Mesenchymal stem cell (in vitro differentiated cells and primary cell): Measurements from ENCODE around the gene SRSF1.

Experiments
- DNase-seq: peaks from one replicate; pipeline ENCODE4 v3.0.0-alpha.2; 2013
- H2AFZ ChIP-seq: one replicate; pipeline ENCODE4 v1.6.1; 2013; ENCODE audit warnings: low read depth, mild to moderate bottlenecking, control low read depth, inconsistent platforms, low read length, moderate library complexity
- H2AK5ac ChIP-seq: 2 replicates; pipeline ENCODE4 v1.6.1; 2013; ENCODE audit warnings: low read length, moderate library complexity, mild to moderate bottlenecking, inconsistent platforms; ENCODE audit not compliant: severe bottlenecking
- H2BK120ac ChIP-seq: one replicate; pipeline ENCODE4 v1.6.1; 2013; ENCODE audit warnings: low read depth, mild to moderate bottlenecking, inconsistent platforms, low read length, moderate library complexity
- H2BK12ac ChIP-seq, 2 experiments: one replicate each; pipeline ENCODE4 v1.6.1; 2013; ENCODE audit warnings: inconsistent platforms in 2 of 2, low read length in 2 of 2, mild to moderate bottlenecking in 2 of 2, moderate library complexity in 2 of 2, control low read depth in 1 of 2
- H2BK15ac ChIP-seq: one replicate; pipeline ENCODE4 v1.6.1; 2013; ENCODE audit warnings: mild to moderate bottlenecking, low read depth, inconsistent platforms; ENCODE audit not compliant: poor library complexity, severe bottlenecking
- H2BK5ac ChIP-seq: 2 replicates; pipeline ENCODE4 v1.6.1; 2013; ENCODE audit warnings: low read depth, mild to moderate bottlenecking, low read length, control low read depth, inconsistent platforms; ENCODE audit not compliant: poor library complexity, severe bottlenecking
- H3K14ac ChIP-seq, 2 experiments: one replicate each; pipeline ENCODE4 v1.6.1; 2013; ENCODE audit warnings: inconsistent platforms in 2 of 2, low read length in 2 of 2, control low read depth in 1 of 2, mild to moderate bottlenecking in 1 of 2, moderate library complexity in 1 of 2
- H3K18ac ChIP-seq, 2 experiments: one replicate each; pipeline ENCODE4 v1.6.1; 2013; ENCODE audit warnings: inconsistent platforms in 2 of 2, low read length in 2 of 2, control low read depth in 1 of 2, low read depth in 1 of 2, mild to moderate bottlenecking in 1 of 2
- H3K23ac ChIP-seq, 2 experiments: one replicate each; pipeline ENCODE4 v1.6.1; 2013; ENCODE audit warnings: inconsistent platforms in 2 of 2, low read length in 2 of 2, mild to moderate bottlenecking in 2 of 2, moderate library complexity in 2 of 2, control low read depth in 1 of 2
- H3K27ac ChIP-seq: 2 replicates; pipeline ENCODE4 v1.5.1; 2013; ENCODE audit warnings: mild to moderate bottlenecking, moderate library complexity, low read length, control low read depth, inconsistent platforms; ENCODE audit not compliant: poor library complexity, severe bottlenecking
- H3K27me3 ChIP-seq, 2 experiments: 2 replicates each; pipeline versions ENCODE4 v1.6.1 to v1.7.0; 2013; ENCODE audit warnings: low read length in 2 of 2, mild to moderate bottlenecking in 2 of 2, moderate library complexity in 2 of 2, control low read depth in 1 of 2, inconsistent platforms in 1 of 2; ENCODE audit not compliant: control insufficient read depth in 1 of 2, insufficient read depth in 1 of 2
- H3K36me3 ChIP-seq, 2 experiments: 2 replicates each; pipeline versions ENCODE4 v1.6.1 to v1.7.0; 2013; ENCODE audit warnings: low read length in 2 of 2, control low read depth in 1 of 2, inconsistent platforms in 1 of 2, low read depth in 1 of 2, mild to moderate bottlenecking in 1 of 2; ENCODE audit not compliant: insufficient read depth in 2 of 2, control insufficient read depth in 1 of 2
- H3K4ac ChIP-seq, 2 experiments: one replicate each; pipeline ENCODE4 v1.6.1; 2013; ENCODE audit warnings: inconsistent platforms in 2 of 2, low read length in 2 of 2, mild to moderate bottlenecking in 2 of 2, moderate library complexity in 2 of 2, control low read depth in 1 of 2, low read depth in 1 of 2
- H3K4me1 ChIP-seq: 2 replicates; pipeline ENCODE4 v1.6.1; 2013; ENCODE audit warnings: low read depth, low read length, control low read depth; ENCODE audit not compliant: control insufficient read depth, insufficient read depth
- H3K4me2 ChIP-seq: 2 replicates; pipeline ENCODE4 v1.6.1; 2013; ENCODE audit warnings: low read length, mild to moderate bottlenecking, inconsistent platforms; ENCODE audit not compliant: poor library complexity, severe bottlenecking
- H3K4me3 ChIP-seq, 2 experiments: 2 replicates each; pipeline versions ENCODE4 v1.5.1 to v1.7.0; 2013; ENCODE audit warnings: low read length in 2 of 2, mild to moderate bottlenecking in 2 of 2, control low read depth in 1 of 2, low read depth in 1 of 2; ENCODE audit not compliant: insufficient read depth in 1 of 2
- H3K79me1 ChIP-seq: replicated peaks from 2 replicates; pipeline ENCODE4 v1.6.1; 2013; ENCODE audit warnings: mild to moderate bottlenecking, control low read depth, low read length, inconsistent platforms; ENCODE audit not compliant: poor library complexity, severe bottlenecking
- H3K9ac ChIP-seq: 2 replicates; pipeline ENCODE4 v1.7.0; 2013; ENCODE audit warnings: mild to moderate bottlenecking, low read length, moderate library complexity
- H3K9me3 ChIP-seq: 2 replicates; pipeline ENCODE4 v1.7.0; 2013; ENCODE audit warnings: mild to moderate bottlenecking, low read length; ENCODE audit not compliant: control insufficient read depth
- H4K8ac ChIP-seq: one replicate; pipeline ENCODE4 v1.6.1; 2013; ENCODE audit warnings: inconsistent platforms, mild to moderate bottlenecking, low read length, moderate library complexity
- H4K91ac ChIP-seq: one replicate; pipeline ENCODE4 v1.6.1; 2013; ENCODE audit warnings: mild to moderate bottlenecking, low read length, inconsistent platforms
- WGBS: methylation state at CpG from one replicate; pipeline ENCODE4 v1.1.7; 2013; ENCODE audit warnings: mixed read lengths; 5-methylcytosine and 5-hydroxymethylcytosine counted together

The SRSF1 gene

GRCh38 chr17:57982452-57983170 is 24.4 kb downstream of the SRSF1 start:
- Histone ChIP-seq H3K27me3 (no peaks in the 10 kb centered on the region), H3K9me3 (no peaks in the 10 kb centered on the region), H3K4me2 (no peak overlapping the region), H2AFZ (no peak overlapping the region), H4K8ac (no peak overlapping the region), H2BK120ac (no peak overlapping the region), H3K18ac (no peak overlapping the region), H3K4me1 (peaks cover 5% of the 10 kb centered on the region), H3K14ac (no peak overlapping the region), H2BK15ac (no peak overlapping the region), H3K9ac (no peak overlapping the region), H2BK12ac (peak overlapping the region in 1 of 2 experiments; percentile 19), H3K4ac (no peak overlapping the region), H3K79me1 (no peaks in the 10 kb centered on the region), H2BK5ac (no peak overlapping the region), H3K27ac (no peak overlapping the region), H3K23ac (no peak overlapping the region), H3K36me3 (peaks cover 14 to 57% of the 10 kb centered on the region in 2 experiments), H4K91ac (no peak overlapping the region), H3K4me3 (no peak overlapping the region), H2AK5ac (no peak overlapping the region)
- 93% methylated on average over 14 of the region's 14 CpGs for WGBS
- no peak for DNase-seq

- Histone ChIP-seq H3K4me2 (no peak overlapping the region), H3K4me3 (no peak overlapping the region), H2AK5ac (no peak overlapping the region), H3K79me1 (peaks cover 10% of the 10 kb centered on the region), H3K36me3 (peaks cover 22 to 77% of the 10 kb centered on the region in 2 experiments), H3K9me3 (no peaks in the 10 kb centered on the region), H4K91ac (no peak overlapping the region), H3K4me1 (peaks cover 8% of the 10 kb centered on the region), H2BK12ac (no peak overlapping the region), H3K4ac (no peak overlapping the region), H3K27me3 (no peaks in the 10 kb centered on the region), H4K8ac (no peak overlapping the region), H2BK120ac (no peak overlapping the region), H3K14ac (no peak overlapping the region), H3K9ac (no peak overlapping the region), H2AFZ (no peak overlapping the region), H3K23ac (no peak overlapping the region), H2BK15ac (no peak overlapping the region), H3K27ac (no peak overlapping the region), H3K18ac (no peak overlapping the region), H2BK5ac (no peak overlapping the region)
- no peak for DNase-seq
- 96% methylated on average over 3 of the region's 4 CpGs for WGBS
Observed at GRCh38 chr17:57980522-57980921, 26.5 kb downstream of the SRSF1 start.

GRCh38 chr17:57979076-57979475 is 28.0 kb downstream of the SRSF1 start:
- no peak overlapping the region for H3K27ac ChIP-seq
- H3K14ac ChIP-seq: no peak overlapping the region
- peaks cover 13% of the 10 kb centered on the region for H3K79me1 ChIP-seq
- H2BK5ac ChIP-seq: no peak overlapping the region
- H3K4me3 ChIP-seq: no peak overlapping the region
- no peak overlapping the region for H2AK5ac ChIP-seq
- no peak overlapping the region for H3K4me2 ChIP-seq
- no peak overlapping the region for H2BK12ac ChIP-seq
- no peak overlapping the region for H2BK15ac ChIP-seq
- no peaks in the 10 kb centered on the region for H3K27me3 ChIP-seq
- H3K23ac ChIP-seq: no peak overlapping the region
- H2AFZ ChIP-seq: no peak overlapping the region
- no peak overlapping the region for H3K9ac ChIP-seq
- no peak overlapping the region for H3K18ac ChIP-seq
- no peak for DNase-seq
- H4K8ac ChIP-seq: no peak overlapping the region
- no peak overlapping the region for H4K91ac ChIP-seq
- H3K9me3 ChIP-seq: no peaks in the 10 kb centered on the region
- WGBS: 100% methylated on average over 1 of the region's 1 CpG
- H3K4ac ChIP-seq: no peak overlapping the region
- peaks cover 8% of the 10 kb centered on the region for H3K4me1 ChIP-seq
- H3K36me3 ChIP-seq: peaks cover 26 to 85% of the 10 kb centered on the region in 2 experiments
- H2BK120ac ChIP-seq: no peak overlapping the region

- Histone ChIP-seq H3K79me1 (peaks cover 17% of the 10 kb centered on the region), H3K14ac (no peak overlapping the region), H3K18ac (no peak overlapping the region), H2AFZ (no peak overlapping the region), H3K4me3 (no peak overlapping the region), H3K4me1 (peaks cover 5% of the 10 kb centered on the region), H3K27ac (no peak overlapping the region), H2BK12ac (no peak overlapping the region), H3K9ac (no peak overlapping the region), H3K4ac (no peak overlapping the region), H3K27me3 (no peaks in the 10 kb centered on the region), H2AK5ac (no peak overlapping the region), H4K8ac (no peak overlapping the region), H2BK120ac (no peak overlapping the region), H2BK15ac (no peak overlapping the region), H3K4me2 (no peak overlapping the region), H3K23ac (no peak overlapping the region), H2BK5ac (no peak overlapping the region), H3K36me3 (peaks cover 25 to 95% of the 10 kb centered on the region in 2 experiments), H4K91ac (no peak overlapping the region), H3K9me3 (no peaks in the 10 kb centered on the region)
- no peak for DNase-seq
- WGBS: 100% methylated on average over 2 of the region's 3 CpGs
Observed at GRCh38 chr17:57976594-57976993, 30.5 kb downstream of the SRSF1 start.
